GM20431 (cell line): ENCODE data around the gene VEZF1.

Experiments used
- in situ Hi-C: fragments of 300-500 bp; cut with MseI, MboI; formaldehyde crosslinking; loops from one replicate; pipeline ENCODE4 v1.15.0; 2020; ENCODE audit warnings: low sequenced_read_pairs; ENCODE audit not compliant: unreplicated experiment

VEZF1 gene

DNA sequence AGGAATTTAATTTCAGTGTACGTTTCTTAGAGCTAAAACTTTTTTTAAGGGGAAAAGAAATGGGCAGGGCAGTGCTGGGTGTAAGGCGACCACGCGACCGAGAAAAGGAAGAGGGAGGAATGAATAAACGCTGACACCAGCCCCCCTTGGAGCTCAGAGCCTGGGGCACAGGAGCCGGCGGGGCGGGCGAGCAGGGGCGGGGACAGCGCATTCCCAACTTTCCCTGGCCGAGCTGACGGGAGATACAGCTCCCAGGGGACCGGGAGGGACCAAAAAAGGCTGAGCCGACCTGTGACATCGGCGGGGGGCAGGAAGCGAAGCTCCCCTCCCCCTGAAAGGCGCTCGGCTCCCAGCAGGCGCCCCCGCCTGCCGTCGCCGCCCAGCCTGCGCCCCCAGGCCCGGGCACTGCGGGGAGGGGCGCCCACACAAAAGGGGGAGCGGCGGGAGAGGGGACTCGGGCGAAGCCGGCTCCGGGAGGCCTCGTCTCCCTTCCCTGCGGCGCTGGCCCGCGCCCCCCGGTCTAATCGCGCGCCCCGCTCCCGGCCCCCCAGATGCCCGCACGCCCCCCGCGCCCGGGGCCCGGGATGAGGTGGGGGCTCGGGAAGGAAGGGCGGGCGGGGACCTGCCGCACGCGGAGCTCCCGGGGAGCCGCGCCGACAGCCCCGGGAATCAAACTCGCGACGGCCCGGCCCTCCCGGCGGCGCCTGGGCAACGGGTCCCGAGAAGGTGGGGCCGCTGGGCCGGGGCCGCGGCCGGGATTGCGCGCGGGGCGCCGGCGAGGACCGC is 33.5 kb downstream of the VEZF1 start:
- in situ Hi-C loops = no loop called here

DNA sequence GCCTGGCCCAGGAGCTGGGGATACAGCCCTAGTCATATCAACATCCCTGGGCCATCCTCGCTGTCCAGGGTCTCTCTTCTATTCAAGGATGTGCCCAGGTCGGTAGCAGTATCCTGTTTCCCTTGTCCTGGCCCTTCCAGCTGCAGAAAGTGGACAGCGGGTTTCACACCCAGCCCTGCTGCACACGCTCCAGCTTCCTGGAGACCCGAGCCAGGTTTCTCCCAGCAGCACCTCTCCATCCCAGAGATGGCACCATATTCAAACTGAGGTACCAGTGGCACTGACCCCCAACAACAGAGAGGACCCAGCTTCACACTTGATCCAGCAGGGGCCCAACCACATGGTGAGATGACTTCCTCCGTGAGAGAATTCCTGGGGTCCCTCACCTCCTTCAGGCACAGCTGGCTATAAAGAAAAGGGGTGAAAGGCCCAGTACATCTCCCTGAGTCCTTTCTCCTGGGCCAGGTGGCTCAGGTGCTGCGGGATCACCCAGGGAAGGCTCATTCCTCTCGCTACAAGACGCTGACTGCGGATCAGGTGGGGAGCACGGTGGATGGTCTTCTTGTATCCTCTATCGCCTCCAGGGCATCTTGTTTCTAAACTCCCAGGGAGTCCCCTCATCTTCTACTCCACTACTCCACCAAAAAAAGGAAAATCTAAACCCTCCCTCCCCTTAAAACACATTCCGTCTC is 34.2 kb downstream of the VEZF1 start:
- in situ Hi-C loops = no loop called here

DNA sequence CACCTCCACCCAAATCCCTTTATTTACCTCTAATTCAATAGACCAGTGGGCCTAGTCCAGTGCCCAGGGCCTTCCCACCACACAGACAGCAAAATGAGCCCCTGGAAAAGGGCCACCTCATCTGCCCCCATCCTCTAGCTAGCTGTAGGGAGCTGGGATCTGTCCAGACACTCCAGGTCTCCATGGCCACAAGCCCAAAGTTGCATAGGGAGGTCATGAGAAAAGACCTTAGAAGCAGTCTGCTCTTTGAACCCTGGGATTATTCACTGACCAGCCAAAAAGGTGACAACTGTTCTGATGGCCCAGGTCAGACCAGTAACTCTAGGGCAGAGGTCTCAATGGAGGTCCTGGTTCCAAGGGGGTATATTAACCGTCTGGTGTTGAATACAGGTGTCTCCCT is 34.8 kb downstream of the VEZF1 start:
- in situ Hi-C loops = no loop called here

DNA sequence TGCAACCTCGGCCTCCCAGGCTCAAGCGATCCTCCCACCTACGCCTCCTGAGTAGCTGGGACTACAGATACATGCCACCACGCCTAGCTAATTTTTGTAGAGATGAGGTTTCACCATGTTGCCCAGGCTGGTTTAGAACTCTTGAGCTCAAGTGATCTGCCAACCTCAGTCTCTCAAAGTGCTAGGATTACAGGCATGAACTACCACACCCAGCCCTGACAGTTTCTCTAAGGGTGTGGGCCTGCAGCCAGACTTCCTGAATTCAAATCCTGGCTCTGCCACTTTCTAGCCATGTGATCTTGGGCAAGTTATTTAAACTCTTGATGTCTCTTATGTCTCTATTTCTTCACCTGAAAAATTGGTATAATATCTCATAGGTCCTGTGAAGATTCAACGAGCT is 38.4 kb downstream of the VEZF1 start:
- in situ Hi-C loops = no loop called here

DNA sequence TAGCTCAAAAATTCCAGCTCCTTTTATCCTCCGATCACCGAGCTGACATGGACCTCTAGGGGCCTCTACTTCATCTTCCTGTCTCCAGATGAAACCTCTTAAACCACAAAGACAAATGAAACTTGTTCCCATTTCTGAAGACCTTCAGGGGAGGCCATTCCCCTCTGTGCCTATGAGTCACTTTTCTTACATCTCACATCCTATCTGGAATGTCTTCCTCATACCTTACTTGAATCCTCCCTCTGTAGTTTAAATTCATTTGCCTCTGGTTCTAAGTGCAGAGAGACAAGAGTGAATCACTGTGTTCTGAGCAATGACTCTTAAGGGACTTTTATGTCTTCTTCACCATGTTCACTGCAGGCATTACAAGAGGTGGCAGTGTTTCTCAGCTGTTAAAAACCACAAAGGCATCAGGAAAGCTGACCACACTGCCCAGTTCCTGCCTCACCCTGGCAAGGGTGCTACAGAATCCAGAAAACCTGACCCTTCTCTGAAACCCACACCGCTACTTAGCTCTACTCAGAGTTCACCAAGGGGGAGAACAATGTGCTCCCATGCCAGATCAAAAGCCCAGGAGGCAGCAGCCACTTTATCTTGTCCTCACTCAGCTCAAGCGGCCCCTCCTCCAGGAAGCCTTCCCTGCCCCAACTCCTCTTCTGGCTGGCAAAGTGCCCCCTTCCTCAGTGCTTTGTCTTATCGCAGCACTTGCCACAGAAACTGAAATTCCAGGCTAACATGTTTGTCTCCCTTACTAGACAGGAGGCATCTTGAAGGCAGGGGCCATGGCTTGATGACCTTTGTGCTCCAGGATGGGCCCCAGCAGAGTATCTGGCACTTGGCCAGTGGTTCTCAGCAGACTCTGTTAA is 39.3 kb downstream of the VEZF1 start:
- in situ Hi-C loops = no loop called here

DNA sequence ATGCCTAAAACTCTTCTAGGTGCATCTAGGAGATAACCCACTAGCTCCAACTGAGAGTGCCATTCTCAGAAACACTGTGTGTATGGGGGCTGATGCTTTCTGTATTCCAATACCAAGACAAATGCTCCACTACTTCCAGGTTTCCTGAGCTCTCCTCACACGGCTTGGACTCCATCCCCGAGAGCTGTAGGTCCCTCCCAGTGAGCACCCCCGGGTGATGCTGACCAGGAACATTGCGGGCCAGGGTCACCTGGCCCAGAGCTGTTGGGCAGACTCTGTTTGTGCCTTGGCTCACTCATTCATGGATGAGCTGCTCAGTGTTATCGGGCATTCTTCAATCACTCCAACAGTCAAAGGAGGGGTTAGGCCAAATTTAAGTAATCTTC is 39.9 kb downstream of the VEZF1 start:
- in situ Hi-C loops = no loop called here

DNA sequence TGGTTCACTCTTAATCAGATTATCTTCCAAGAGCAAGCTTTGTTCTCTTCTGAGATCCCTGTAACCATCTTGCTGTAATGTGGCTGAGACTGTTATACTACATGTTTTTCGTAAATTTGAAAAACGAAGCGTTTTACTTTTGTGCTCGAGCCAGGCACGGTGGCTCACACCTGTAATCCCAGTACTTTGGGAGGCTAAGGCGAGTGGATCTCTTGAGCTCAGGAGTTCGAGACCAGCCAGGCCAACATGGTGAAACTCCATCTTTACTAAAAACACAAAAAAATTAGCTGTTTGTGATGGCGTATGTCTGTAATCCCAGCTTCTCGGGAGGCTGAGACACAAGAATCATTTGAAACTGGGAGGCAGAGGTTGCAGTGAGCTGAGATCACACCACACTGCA is 40.7 kb downstream of the VEZF1 start:
- in situ Hi-C loops = no loop called here

DNA sequence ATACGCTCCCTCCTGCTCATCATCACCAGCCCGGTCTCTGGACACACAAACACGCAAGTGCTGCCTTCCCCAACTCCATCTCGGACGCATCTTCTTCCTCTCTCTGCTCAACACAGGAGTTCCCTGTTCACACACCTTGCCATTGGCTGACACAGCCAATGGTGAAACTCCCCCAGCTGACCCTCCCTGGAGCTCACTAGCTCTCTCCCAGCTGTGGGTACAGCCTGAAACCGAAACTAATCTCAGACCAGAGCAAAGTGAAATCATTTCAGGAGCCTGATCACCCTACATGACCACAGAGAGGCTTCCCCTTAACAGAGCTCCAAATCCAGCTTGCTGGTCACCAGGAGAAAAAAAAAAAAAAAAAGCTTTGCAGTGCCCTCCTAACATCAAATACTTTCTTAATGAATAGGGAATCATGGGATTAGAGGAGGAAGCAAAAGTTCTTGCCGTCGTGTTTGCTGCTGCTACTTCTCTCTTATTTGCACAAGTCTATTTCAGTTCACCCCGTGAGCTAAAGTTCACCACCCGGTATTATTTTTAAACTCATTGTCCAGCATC is 41.2 kb downstream of the VEZF1 start:
- in situ Hi-C loops = no loop called here

DNA sequence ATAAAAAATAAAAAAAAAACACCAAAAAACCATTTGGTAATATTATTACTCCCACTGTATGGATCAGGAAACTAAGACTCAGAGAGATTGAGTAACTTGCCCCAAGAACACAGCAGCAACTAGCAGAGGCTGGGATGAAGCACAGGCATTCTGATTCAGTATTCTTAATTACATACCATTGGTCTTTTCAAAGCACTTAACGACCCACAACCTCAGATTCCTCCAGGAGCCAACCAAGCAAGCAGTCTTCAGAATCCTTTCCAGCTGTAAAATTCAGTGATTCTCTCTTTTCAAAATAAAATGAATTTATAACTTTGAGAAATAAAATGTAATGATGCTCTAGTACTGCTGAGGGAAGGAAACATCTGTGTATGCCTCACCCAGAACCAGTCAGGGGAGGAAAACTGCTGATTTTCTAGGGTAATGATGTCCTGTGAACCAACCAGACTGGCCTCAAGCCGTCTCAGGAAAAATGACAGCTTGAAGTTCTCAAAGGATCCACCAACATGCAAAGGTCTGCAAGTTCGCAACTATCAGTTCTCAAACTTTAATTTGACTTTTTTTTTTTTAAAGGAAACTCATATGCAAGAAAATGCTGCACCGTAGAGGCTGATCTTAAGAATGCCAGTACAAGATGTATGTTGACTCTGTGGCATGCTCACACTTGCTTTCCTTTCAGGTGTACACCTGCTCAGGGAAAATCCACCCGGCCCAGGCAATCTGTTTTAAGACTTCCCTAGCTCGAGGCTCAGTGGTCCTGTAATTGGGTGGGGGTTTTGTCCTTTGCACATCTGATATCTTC is 41.9 kb downstream of the VEZF1 start:
- in situ Hi-C loops = no loop called here

DNA sequence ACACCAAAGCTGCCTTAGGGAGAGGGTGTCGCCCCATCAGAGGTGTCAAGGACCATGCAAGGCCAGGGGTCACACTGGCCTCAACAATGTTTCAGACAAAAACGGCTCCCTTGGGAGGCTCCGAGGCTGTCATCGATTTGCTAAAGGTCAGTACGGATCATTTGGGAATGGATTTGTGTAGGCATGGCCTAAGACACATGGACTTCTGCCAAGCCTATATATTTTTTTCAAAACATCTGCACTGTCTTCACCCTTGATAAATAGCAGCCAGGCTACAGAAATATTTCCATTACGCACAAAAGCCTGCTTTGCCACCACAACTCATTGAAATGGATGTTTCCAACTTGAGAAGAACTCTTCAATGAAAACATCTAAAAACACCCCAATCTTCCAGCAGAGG is 43.1 kb downstream of the VEZF1 start:
- in situ Hi-C loops = no loop called here

DNA sequence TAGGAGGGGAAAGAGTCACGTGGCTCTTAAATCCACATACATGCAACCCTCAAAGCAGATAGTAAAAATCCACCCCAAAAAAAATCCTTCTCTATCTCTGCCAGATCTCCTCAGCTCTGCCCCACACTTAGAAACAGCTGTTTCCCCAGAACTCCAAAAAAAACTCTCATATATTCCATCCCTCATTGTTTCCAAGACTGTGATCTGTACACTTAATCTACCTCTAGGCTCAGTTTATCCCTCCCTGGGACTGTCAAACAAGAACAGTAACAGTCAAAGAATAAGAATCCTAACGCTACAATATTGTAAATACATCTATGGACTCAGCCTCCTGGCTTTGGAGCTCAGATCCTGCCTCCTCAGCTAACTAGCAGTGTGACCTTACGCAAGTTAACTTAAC is 44.4 kb downstream of the VEZF1 start:
- in situ Hi-C loops = no loop called here

DNA sequence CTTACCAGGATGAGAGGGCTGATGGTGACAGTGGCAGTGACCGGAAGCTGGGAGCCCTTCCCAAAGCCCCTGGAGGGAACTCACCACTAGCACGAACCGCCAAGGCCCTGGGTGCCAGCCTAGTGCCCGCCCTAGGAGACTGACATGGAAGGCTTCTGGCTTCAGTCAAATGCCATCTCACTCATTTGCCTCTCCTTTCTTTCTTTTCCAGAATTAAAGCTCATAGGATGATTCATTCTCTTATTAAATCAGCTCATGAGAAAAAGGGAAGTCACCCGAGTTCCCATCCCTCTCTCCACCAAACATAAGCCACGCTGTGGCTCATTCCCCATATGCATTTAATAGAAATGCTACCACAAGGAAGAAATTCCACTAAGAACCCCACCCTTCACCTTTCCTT is 44.9 kb downstream of the VEZF1 start:
- in situ Hi-C loops = no loop called here

DNA sequence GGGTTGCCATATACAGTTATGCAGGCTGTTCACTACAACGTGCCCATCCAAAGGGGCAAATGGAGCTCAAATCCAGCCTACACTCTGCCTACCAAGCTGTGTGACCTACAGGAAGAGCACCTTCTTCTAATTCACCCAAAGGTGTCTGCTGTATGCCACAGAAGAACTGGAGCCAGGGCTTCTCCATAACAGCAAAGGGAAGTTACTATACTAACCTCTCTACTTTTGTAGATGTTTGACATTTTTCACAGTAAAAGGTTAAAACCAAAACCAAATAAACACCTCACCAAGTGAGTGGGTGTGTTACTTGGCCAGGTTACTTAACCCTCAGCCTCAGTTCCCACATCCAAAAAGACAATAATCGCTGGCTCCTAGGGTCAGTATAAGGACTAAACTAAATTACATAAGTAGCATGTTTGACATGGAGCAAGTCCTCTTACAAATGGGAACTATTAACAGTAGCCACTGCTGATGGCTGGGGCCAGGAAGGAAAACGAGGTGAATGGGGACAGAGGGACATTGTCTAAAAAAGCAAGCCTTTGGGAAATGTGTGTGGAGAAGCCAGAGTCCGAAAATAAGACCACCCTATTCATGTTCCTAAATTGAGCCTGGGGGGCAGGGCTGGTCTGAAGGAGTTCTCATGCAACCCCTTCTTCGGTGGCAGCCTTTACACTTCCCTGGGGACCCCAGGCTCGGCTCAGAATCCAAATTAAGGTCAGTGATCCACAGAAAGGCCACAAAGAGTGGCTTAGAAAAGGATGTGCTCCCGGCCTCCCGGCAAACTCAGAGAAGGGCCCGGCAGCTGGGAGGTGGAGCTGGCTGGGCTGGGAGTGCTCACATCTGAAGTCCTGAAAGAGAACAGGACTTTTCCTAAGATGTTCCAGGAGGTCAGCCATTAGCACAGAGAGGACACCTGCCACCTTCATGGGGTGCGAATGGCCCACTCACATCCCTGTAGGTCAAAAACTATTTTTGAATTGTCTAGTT is 46.4 kb downstream of the VEZF1 start:
- in situ Hi-C loops = no loop called here

DNA sequence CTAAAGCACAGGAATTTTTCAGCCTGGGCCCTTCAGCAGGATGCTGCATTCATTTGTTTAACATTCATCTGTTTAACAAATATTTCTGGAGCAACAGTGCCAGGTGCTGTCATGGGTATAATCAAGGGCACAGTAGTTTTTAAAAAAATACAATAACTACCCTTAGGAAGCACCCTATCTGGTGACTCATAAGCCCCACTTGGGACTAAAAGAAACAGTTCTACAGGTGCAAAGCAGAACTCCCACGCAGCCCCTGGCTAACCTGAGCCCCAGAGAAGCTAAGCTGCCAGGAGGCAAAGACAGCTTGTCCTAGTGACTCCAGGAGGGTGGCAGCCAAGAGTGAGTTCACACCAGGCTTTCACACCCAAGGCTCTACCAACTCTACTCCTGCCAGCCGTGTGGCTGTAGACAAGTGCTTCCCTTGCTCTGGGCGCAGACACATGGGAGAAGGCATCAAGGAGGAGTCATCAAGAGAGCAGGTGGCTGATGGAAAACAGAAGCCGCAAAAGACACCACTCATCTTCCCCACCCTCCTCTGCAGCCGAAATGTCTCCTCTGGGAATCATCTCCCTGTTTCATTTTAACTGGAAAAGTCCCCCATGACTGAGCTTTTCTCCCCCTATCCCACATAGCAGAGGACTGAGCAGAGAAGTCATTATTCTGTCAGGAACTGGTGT is 47.3 kb downstream of the VEZF1 start:
- in situ Hi-C loops = no loop called here

DNA sequence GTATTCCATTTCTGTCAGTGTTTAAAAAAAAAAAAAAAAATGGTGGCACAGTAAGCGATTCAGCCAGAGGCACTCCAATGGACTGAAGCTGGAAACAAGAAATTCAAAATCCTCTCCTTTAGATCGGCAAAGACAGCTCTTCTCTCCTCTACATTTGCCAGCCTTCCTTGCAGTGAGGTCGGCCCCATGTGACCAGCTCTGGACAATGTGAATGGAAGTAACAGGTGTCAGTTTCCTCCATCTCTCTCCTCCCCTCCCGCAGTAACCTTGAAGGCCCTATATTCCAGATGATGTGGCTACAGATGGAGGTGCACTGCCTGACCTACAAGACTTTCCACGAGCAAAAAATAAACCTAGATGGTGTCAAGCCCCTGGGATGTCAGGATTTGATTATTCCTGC is 47.8 kb downstream of the VEZF1 start:
- in situ Hi-C loops = no loop called here

DNA sequence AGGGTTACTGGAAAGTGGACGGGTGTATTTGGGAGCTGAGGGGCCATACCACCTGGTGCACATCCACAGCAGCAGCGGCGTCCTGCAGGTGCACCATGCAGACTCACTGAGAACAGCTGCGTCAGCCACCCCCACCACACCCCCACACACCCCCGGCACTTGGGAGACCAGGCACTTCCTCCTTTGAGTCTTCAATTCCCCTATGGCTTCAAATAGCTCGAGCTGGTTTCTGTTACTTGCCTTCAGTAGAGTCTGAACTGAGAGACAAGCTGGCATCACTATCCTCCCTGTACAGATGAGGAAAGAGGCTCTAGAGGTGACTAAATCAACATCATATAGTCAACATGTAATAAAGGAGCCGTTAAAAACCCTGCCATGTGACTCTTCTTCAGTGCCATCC is 48.3 kb downstream of the VEZF1 start:
- in situ Hi-C loops = no loop called here

DNA sequence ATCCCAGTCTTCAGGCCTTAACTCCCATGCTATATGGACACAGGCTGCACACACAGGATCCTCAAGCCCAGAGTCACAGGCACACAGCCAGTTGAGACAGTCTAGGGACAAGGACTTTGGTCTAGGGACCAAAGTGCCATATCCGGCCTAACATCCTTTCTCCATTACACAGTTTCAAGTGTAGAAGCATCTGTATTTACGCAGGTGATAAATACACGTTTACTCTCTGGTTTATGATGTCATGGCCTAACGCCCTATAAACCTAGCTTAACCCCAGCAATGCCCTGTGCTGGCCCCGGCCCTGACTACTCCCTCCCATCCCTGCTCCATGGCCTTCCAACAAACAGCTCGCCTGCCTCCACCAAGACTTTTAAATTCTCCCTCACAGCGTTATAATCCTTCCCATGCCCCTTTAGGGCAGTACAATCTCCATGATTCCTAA is 50.0 kb downstream of the VEZF1 start:
- in situ Hi-C loops = no loop called here

DNA sequence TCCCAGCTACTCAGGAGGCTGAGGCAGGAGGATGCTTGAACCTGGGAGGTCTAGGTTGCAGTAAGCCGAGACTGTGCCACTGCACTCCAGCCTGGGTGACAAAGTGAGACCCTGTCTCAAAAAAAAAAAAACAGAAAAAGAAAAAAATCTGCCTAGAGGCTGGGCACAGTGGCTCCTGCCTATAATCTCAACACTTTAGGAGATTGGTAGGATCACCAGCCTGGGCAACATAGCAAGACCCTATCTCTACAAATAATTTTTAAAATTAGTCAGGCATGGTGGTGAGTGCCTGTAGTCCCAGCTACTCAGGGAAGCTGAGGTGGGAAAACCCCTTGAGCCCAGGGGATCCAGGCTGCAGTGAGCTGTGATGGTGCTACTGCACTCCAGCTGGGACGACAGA is 50.6 kb downstream of the VEZF1 start:
- in situ Hi-C loops = no loop called here
